SK-N-MC (cell line): ENCODE measurements around the gene SERPINA5.

ENCODE experiments used
- EZH2 ChIP-seq: fragments of 200-600 bp; sonication (generic); IDR thresholded peaks from one replicate; pipeline ENCODE4 v1.6.1; 2017; ENCODE audit warnings: antibody characterized with exemption
- POLR2AphosphoS5 ChIP-seq: IDR thresholded peaks from 2 replicates; pipeline ENCODE4 v1.6.1; 2012; ENCODE audit warnings: mild to moderate bottlenecking, low read depth, low read length, borderline replicate concordance

- no peak for TF ChIP-seq EZH2
- no peak for TF ChIP-seq POLR2AphosphoS5
Measured at GRCh38 chr14:94581127-94581999, at the start of gene SERPINA5.
